Fibroblast of lung (primary cell): ENCODE results near the gene MBOAT2.

Source experiments
- CTCF ChIP-seq, 2 donors: IDR thresholded peaks in 1 of 2; conservative IDR thresholded peaks in 1 of 2; 1 replicate in 1 of 2; 2 replicates in 1 of 2; pipeline ENCODE4 v1.5.1; 2011 to 2012; ENCODE audit warnings: low read length in 2 of 2, control low read depth in 1 of 2, inconsistent platforms in 1 of 2, low read depth in 1 of 2, mild to moderate bottlenecking in 1 of 2
- EZH2 ChIP-seq: IDR thresholded peaks from 2 replicates; pipeline ENCODE4 v1.5.1; 2012; ENCODE audit warnings: low read length, control low read depth, mild to moderate bottlenecking; ENCODE audit errors: missing control alignments

GRCh38 chr2:9001229-9001628 lies 2.3 kb downstream of the MBOAT2 start:
- TF ChIP-seq CTCF (conservative IDR thresholded peaks at IDR 0.05 in 1 of 2, IDR thresholded peaks at IDR 0.05 in 1 of 2; ENCODE audit: low read depth in 1 of 2, low read length in 2 of 2) (no peak), EZH2 (no peak)
